ENCODE measurements around the gene TUBB2A. TPM values are rescaled to one million over a fixed set of nuclear protein-coding genes. Genes with fewer than 3 reads are reported as not detected.

The TUBB2A gene
- total and polyA plus RNA-seq, 2 of the 13 experiments (the other 11 are each of a cell fraction or from before 2014, with no cell fraction given) = 35.3 to 106 TPM

GRCh38 chr6:3119040-3119723 is 38.2 kb downstream of the TUBB2A start (continued):
- TF ChIP-seq POLR2G (IDR thresholded peaks at IDR 0.05; ENCODE audit: low read depth, low read length) (peak; percentile 45), ZNF180 (CRISPR knock-in tag; IDR thresholded peaks at IDR 0.05; ENCODE audit: borderline replicate concordance, low read depth) (no peak), ZNF75D (CRISPR knock-in tag; IDR thresholded peaks at IDR 0.05; ENCODE audit: borderline replicate concordance) (no peak), JDP2 (CRISPR knock-in tag; IDR thresholded peaks at IDR 0.05; ENCODE audit: borderline replicate concordance) (no peak), HCFC1 (IDR thresholded peaks at IDR 0.05; ENCODE audit: low read depth, low read length) (no peak), NR0B2 (CRISPR knock-in tag; IDR thresholded peaks at IDR 0.05) (no peak), ZNF746 (CRISPR knock-in tag; IDR thresholded peaks at IDR 0.05) (no peak; the same call in 1 of the 2 replicates), ZFP62 (CRISPR knock-in tag; IDR thresholded peaks at IDR 0.05) (no peak), NFKB2 (CRISPR knock-in tag; IDR thresholded peaks at IDR 0.05; ENCODE audit: borderline replicate concordance) (no peak), ZMAT3 (CRISPR knock-in tag; conservative IDR thresholded peaks at IDR 0.05) (no peak), TOPORS (CRISPR knock-in tag; IDR thresholded peaks at IDR 0.05) (no peak), PAWR (CRISPR knock-in tag; IDR thresholded peaks at IDR 0.05; ENCODE audit: borderline replicate concordance) (no peak), MED1 (CRISPR knock-in tag; IDR thresholded peaks at IDR 0.05) (peak; percentile 23), ZNF17 (CRISPR knock-in tag; IDR thresholded peaks at IDR 0.05) (no peak), STAG1 (CRISPR knock-in tag; IDR thresholded peaks at IDR 0.05) (no peak), ARNT2 (CRISPR knock-in tag; IDR thresholded peaks at IDR 0.05; ENCODE audit: low read depth) (no peak; the same call in 1 of the 2 replicates), FOXP1 (IDR thresholded peaks at IDR 0.05) (no peak), FOXP1 (CRISPR knock-in tag; IDR thresholded peaks at IDR 0.05) (no peak), JARID2 (CRISPR knock-in tag; IDR thresholded peaks at IDR 0.05; ENCODE audit: insufficient replicate concordance) (no peak)
- TF ChIP-seq, protein P1, sequence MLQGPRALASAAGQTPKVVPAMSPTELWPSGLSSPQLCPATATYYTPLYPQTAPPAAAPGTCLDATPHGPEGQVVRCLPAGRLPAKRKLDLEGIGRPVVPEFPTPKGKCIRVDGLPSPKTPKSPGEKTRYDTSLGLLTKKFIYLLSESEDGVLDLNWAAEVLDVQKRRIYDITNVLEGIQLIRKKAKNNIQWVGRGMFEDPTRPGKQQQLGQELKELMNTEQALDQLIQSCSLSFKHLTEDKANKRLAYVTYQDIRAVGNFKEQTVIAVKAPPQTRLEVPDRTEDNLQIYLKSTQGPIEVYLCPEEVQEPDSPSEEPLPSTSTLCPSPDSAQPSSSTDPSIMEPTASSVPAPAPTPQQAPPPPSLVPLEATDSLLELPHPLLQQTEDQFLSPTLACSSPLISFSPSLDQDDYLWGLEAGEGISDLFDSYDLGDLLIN (CRISPR knock-in tag; IDR thresholded peaks at IDR 0.05; ENCODE audit: borderline replicate concordance) = no peak
- TF ChIP-seq, protein P2, sequence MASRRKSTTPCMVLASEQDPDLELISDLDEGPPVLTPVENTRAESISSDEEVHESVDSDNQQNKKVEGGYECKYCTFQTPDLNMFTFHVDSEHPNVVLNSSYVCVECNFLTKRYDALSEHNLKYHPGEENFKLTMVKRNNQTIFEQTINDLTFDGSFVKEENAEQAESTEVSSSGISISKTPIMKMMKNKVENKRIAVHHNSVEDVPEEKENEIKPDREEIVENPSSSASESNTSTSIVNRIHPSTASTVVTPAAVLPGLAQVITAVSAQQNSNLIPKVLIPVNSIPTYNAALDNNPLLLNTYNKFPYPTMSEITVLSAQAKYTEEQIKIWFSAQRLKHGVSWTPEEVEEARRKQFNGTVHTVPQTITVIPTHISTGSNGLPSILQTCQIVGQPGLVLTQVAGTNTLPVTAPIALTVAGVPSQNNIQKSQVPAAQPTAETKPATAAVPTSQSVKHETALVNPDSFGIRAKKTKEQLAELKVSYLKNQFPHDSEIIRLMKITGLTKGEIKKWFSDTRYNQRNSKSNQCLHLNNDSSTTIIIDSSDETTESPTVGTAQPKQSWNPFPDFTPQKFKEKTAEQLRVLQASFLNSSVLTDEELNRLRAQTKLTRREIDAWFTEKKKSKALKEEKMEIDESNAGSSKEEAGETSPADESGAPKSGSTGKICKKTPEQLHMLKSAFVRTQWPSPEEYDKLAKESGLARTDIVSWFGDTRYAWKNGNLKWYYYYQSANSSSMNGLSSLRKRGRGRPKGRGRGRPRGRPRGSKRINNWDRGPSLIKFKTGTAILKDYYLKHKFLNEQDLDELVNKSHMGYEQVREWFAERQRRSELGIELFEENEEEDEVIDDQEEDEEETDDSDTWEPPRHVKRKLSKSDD (CRISPR knock-in tag; IDR thresholded peaks at IDR 0.05; ENCODE audit: low read depth) = no peak
- TF ChIP-seq, protein P3, sequence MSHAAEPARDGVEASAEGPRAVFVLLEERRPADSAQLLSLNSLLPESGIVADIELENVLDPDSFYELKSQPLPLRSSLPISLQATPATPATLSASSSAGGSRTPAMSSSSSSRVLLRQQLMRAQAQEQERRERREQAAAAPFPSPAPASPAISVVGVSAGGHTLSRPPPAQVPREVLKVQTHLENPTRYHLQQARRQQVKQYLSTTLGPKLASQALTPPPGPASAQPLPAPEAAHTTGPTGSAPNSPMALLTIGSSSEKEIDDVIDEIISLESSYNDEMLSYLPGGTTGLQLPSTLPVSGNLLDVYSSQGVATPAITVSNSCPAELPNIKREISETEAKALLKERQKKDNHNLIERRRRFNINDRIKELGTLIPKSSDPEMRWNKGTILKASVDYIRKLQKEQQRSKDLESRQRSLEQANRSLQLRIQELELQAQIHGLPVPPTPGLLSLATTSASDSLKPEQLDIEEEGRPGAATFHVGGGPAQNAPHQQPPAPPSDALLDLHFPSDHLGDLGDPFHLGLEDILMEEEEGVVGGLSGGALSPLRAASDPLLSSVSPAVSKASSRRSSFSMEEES (CRISPR knock-in tag; IDR thresholded peaks at IDR 0.05) = no peak
- TF ChIP-seq, protein P4, sequence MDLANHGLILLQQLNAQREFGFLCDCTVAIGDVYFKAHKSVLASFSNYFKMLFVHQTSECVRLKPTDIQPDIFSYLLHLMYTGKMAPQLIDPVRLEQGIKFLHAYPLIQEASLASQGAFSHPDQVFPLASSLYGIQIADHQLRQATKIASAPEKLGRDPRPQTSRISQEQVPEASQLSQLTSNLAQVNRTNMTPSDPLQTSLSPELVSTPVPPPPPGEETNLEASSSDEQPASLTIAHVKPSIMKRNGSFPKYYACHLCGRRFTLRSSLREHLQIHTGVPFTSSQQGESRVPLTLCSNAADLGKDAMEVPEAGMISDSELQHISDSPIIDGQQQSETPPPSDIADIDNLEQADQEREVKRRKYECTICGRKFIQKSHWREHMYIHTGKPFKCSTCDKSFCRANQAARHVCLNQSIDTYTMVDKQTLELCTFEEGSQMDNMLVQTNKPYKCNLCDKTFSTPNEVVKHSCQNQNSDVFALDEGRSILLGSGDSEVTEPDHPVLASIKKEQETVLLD (CRISPR knock-in tag; IDR thresholded peaks at IDR 0.05; ENCODE audit: low read depth) = no peak

Data from HepG2 (cell line).